Testis (tissue), 2 donors: ENCODE measurements around the gene DLG2.

Source experiments
- POLR2A ChIP-seq: fragments of 450-650 bp; IDR thresholded peaks from one replicate; pipeline ENCODE4 v1.6.1; 2017; ENCODE audit warnings: antibody characterized with exemption, mild to moderate bottlenecking, moderate library complexity
- TF ChIP-seq, protein P1 (sequence below), 3 experiments: fragments of 450-650 bp in 2 of 3; fragments of 200-600 bp in 1 of 3; sonication (generic) in 1 of 3; IDR thresholded peaks; one replicate each; pipeline ENCODE4 v1.5.1; 2016 to 2019; ENCODE audit warnings: antibody characterized with exemption in 3 of 3, mild to moderate bottlenecking in 2 of 3, moderate library complexity in 1 of 3

DNA sequence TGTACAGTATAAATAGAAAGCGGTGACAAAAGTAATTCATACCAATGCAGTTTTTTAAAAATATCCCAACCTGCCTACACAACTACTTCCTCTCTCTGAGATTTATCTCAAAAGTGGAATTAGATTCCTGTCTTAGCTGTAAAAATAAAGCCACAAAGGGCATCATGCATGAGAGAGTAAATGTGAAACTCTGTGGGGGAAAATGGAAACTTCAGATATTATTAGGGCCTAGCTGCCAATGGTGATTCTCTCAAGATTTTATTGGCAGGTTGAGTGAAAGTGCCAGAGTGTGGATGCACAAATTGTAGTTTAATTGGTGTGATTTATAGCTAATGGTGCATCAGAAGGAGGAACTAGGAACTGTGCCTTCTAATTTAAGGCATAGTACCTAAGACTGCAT is 1984.0 kb downstream of the DLG2 start:
- TF ChIP-seq, protein P1, sequence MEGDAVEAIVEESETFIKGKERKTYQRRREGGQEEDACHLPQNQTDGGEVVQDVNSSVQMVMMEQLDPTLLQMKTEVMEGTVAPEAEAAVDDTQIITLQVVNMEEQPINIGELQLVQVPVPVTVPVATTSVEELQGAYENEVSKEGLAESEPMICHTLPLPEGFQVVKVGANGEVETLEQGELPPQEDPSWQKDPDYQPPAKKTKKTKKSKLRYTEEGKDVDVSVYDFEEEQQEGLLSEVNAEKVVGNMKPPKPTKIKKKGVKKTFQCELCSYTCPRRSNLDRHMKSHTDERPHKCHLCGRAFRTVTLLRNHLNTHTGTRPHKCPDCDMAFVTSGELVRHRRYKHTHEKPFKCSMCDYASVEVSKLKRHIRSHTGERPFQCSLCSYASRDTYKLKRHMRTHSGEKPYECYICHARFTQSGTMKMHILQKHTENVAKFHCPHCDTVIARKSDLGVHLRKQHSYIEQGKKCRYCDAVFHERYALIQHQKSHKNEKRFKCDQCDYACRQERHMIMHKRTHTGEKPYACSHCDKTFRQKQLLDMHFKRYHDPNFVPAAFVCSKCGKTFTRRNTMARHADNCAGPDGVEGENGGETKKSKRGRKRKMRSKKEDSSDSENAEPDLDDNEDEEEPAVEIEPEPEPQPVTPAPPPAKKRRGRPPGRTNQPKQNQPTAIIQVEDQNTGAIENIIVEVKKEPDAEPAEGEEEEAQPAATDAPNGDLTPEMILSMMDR (IDR thresholded peaks at IDR 0.05), result no peak
- no peak for TF ChIP-seq POLR2A
